ENCODE data around the gene FAM216A. TPM values are rescaled to one million over a fixed set of nuclear protein-coding genes. Genes with fewer than 3 reads are reported as not detected.

Gene FAM216A
- total and polyA plus RNA-seq, 9 of the 15 experiments (the other 6 are each of a cell fraction or from before 2014, with no cell fraction given), result 17.2 to 96.9 (median 48.5) TPM

DNA sequence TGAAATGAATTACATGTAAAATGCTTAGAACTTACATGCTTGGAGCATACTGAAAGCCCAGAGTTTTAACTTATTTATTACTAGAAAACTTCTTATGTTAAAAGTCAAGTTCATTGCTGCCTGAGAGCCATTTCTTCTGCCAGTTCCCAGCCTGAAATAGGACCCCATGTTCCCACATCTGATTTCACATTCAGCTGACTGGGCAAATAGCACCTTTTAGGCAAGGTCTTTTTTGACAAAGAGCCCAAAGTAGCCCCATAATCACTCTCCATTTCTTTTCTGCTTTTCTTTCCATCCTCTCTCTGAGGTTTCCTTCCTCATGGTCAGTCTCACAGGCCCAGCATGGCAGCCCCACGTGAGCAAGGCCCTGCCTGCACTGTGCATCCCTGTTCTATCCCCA is 17.4 kb upstream of the FAM216A start (continued):
- TF ChIP-seq CREB1 (IDR thresholded peaks at IDR 0.05) (no peak), CREB1 (CRISPR knock-in tag; IDR thresholded peaks at IDR 0.05) (no peak), SREBF1 (IDR thresholded peaks at IDR 0.05; ENCODE audit: borderline replicate concordance, low read depth, low read length) (no peak), SMARCA5 (IDR thresholded peaks at IDR 0.05) (no peak), C11orf30 (IDR thresholded peaks at IDR 0.05; ENCODE audit: low read depth) (peak; percentile 67; the same call in 1 of the 2 replicates), MAFK (IDR thresholded peaks at IDR 0.05; ENCODE audit: low read length) (0 out of 2 replicates have a peak, but pooled peaks have one; percentile 21)
- TF ChIP-seq, protein P1, sequence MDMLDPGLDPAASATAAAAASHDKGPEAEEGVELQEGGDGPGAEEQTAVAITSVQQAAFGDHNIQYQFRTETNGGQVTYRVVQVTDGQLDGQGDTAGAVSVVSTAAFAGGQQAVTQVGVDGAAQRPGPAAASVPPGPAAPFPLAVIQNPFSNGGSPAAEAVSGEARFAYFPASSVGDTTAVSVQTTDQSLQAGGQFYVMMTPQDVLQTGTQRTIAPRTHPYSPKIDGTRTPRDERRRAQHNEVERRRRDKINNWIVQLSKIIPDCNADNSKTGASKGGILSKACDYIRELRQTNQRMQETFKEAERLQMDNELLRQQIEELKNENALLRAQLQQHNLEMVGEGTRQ (CRISPR knock-in tag; IDR thresholded peaks at IDR 0.05), result 0 out of 2 replicates have a peak, but pooled peaks have one; percentile 5
- TF ChIP-seq, protein P2, sequence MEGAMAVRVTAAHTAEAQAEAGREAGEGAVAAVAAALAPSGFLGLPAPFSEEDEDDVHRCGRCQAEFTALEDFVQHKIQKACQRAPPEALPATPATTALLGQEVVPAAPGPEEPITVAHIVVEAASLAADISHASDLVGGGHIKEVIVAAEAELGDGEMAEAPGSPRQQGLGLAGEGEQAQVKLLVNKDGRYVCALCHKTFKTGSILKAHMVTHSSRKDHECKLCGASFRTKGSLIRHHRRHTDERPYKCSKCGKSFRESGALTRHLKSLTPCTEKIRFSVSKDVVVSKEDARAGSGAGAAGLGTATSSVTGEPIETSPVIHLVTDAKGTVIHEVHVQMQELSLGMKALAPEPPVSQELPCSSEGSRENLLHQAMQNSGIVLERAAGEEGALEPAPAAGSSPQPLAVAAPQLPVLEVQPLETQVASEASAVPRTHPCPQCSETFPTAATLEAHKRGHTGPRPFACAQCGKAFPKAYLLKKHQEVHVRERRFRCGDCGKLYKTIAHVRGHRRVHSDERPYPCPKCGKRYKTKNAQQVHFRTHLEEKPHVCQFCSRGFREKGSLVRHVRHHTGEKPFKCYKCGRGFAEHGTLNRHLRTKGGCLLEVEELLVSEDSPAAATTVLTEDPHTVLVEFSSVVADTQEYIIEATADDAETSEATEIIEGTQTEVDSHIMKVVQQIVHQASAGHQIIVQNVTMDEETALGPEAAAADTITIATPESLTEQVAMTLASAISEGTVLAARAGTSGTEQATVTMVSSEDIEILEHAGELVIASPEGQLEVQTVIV (CRISPR knock-in tag; IDR thresholded peaks at IDR 0.05; ENCODE audit: borderline replicate concordance), result no peak

All from K562 (cell line).